Anterior cingulate cortex (tissue), 58 donors: ENCODE measurements around the gene LAMC3.

Experiments used
- DNase-seq, 58 donors: peaks; one replicate each; lab custom pipeline; 2025; lab: John Stamatoyannopoulos, UW

LAMC3 gene

GRCh38 chr9:130975932-130976841 lies 32.8 kb upstream of the LAMC3 start:
- no peak for DNase-seq

GRCh38 chr9:130977811-130978221 lies 31.2 kb upstream of the LAMC3 start:
- no peak for DNase-seq

- no peak for DNase-seq
Measured at GRCh38 chr9:130979591-130980385, 29.2 kb upstream of the LAMC3 start.

- no peak for DNase-seq
Measured at GRCh38 chr9:130980526-130980925, 28.4 kb upstream of the LAMC3 start.

GRCh38 chr9:130981002-130981755 lies 27.8 kb upstream of the LAMC3 start:
- DNase-seq = no peak

GRCh38 chr9:130981756-130982137 lies 27.2 kb upstream of the LAMC3 start:
- peak in 6 of 58 donors; percentile 17 to 41 (median 26) for DNase-seq

GRCh38 chr9:130982636-130983358 lies 26.2 kb upstream of the LAMC3 start:
- no peak for DNase-seq

GRCh38 chr9:130983359-130983670 lies 25.7 kb upstream of the LAMC3 start:
- no peak for DNase-seq

GRCh38 chr9:130983970-130984369 lies 25.0 kb upstream of the LAMC3 start:
- no peak for DNase-seq

GRCh38 chr9:130984521-130984920 lies 24.5 kb upstream of the LAMC3 start:
- DNase-seq = no peak

- DNase-seq = no peak
Measured at GRCh38 chr9:130985029-130985428, 23.9 kb upstream of the LAMC3 start.

- DNase-seq = no peak
Measured at GRCh38 chr9:130985606-130986162, 23.3 kb upstream of the LAMC3 start.

- DNase-seq = no peak
Measured at GRCh38 chr9:130986356-130986965, 22.5 kb upstream of the LAMC3 start.

- no peak for DNase-seq
Measured at GRCh38 chr9:130987054-130987453, 21.9 kb upstream of the LAMC3 start.

GRCh38 chr9:130987738-130988399 lies 21.1 kb upstream of the LAMC3 start:
- DNase-seq = no peak

GRCh38 chr9:130988400-130988747 lies 20.6 kb upstream of the LAMC3 start:
- no peak for DNase-seq

GRCh38 chr9:130988905-130989304 lies 20.1 kb upstream of the LAMC3 start:
- DNase-seq = no peak

- no peak for DNase-seq
Measured at GRCh38 chr9:130989391-130989790, 19.6 kb upstream of the LAMC3 start.

- DNase-seq = no peak
Measured at GRCh38 chr9:130989891-130990290, 19.1 kb upstream of the LAMC3 start.
